ENCODE measurements around the gene PEX14.

Gene PEX14

DNA sequence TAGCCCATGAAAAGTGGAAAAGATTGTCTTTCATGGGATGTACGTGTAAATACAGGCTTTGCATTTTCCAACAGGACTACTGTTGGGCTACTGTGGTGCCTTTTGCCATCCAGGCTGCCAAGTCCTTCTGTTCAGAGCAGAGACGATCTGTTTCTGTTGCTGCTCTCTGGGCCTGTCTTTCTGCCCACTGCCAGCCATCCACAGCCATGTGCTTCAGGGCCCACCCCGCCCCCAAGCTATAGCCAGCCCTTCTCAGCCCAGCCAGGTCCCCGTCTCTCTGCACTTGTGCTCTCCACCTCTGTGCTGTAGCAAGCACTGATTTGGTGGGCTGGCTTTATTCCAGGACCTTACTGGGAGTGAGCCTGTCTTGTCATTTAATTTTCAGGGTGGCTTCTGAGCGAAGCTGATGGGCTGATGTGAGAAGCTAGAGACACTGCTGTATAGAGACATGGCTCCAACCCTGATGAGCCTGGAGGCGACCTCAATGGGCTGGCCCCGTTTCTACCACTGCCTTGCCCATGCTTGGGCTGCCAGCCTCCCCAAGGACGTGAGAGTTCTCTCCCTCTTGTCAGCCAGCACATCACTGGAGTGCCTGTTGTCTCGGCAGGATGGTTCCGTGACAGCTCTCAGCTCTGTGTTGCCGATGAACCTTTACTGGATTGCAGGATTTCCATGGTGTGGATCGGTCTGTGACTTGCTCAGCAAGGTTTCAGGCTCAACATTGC, 137.8 kb downstream of the PEX14 start:
- no peak for DNase-seq
- Histone ChIP-seq H3K27me3 (ENCODE audit: insufficient read depth, low read depth, severe bottlenecking) (no peaks in the 10 kb centered on the region), H3K27ac (no peak overlapping the region), H3K4me3 (ENCODE audit: low read depth, low read length) (no peak overlapping the region), H3K9me3 (ENCODE audit: severe bottlenecking) (no peaks in the 10 kb centered on the region), H3K36me3 (no peaks in the 10 kb centered on the region)
- TF ChIP-seq, protein P1, sequence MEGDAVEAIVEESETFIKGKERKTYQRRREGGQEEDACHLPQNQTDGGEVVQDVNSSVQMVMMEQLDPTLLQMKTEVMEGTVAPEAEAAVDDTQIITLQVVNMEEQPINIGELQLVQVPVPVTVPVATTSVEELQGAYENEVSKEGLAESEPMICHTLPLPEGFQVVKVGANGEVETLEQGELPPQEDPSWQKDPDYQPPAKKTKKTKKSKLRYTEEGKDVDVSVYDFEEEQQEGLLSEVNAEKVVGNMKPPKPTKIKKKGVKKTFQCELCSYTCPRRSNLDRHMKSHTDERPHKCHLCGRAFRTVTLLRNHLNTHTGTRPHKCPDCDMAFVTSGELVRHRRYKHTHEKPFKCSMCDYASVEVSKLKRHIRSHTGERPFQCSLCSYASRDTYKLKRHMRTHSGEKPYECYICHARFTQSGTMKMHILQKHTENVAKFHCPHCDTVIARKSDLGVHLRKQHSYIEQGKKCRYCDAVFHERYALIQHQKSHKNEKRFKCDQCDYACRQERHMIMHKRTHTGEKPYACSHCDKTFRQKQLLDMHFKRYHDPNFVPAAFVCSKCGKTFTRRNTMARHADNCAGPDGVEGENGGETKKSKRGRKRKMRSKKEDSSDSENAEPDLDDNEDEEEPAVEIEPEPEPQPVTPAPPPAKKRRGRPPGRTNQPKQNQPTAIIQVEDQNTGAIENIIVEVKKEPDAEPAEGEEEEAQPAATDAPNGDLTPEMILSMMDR (IDR thresholded peaks at IDR 0.05; ENCODE audit: low read depth, low read length): no peak

DNA sequence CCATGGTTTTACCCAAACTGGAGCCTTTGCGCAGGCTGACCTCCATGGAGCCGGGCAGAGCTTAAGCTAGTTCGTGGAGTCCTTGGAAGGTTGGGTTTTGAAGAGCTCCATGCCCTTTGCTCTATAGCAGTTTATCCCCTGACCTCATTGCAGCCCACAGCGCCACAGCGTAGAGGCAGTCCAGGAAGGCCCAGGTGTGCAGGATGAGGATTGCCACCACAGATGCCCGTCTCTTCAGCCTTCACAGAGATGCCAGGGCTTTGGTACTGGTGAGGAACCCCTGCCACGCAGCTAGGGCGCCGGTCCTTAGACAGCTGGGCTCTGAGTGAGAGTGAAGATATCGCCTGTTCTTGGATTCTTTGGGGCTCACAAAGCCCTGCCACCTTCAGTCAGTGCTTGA, 138.6 kb downstream of the PEX14 start:
- no peak overlapping the region for H3K27ac ChIP-seq
- no peaks in the 10 kb centered on the region for H3K36me3 ChIP-seq
- no peaks in the 10 kb centered on the region for H3K9me3 ChIP-seq (ENCODE audit: severe bottlenecking)
- TF ChIP-seq, protein P1 (IDR thresholded peaks at IDR 0.05; ENCODE audit: low read depth, low read length): no peak
- no peak overlapping the region for H3K4me3 ChIP-seq (ENCODE audit: low read depth, low read length)
- no peak for DNase-seq
- no peaks in the 10 kb centered on the region for H3K27me3 ChIP-seq (ENCODE audit: insufficient read depth, low read depth, severe bottlenecking)

DNA sequence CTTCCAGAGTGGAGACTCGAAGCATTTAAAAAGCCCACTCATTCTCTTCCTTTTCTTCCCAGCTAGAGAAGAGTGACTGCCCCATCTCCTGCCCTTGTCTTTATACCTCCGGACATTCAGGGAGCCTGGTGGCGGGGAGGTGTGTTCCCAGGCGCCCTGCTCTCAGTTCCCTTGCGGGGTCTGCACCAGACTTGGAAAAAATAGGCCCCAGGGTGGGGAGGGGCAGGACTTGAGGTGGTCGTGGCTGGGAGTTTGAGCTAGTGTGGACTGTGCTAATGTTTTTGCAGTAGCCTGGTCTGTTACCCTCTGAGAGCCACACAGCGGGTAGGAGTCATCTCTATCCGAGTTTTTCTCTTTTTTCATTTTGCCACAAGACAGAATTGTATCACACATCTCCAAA, 139.1 kb downstream of the PEX14 start:
- no peak for DNase-seq
- no peak overlapping the region for H3K4me3 ChIP-seq (ENCODE audit: low read depth, low read length)
- no peak overlapping the region for H3K27ac ChIP-seq
- no peaks in the 10 kb centered on the region for H3K9me3 ChIP-seq (ENCODE audit: severe bottlenecking)
- no peaks in the 10 kb centered on the region for H3K27me3 ChIP-seq (ENCODE audit: insufficient read depth, low read depth, severe bottlenecking)
- TF ChIP-seq, protein P1 (IDR thresholded peaks at IDR 0.05; ENCODE audit: low read depth, low read length): no peak
- no peaks in the 10 kb centered on the region; the same call in 1 of the 2 replicates for H3K36me3 ChIP-seq

DNA sequence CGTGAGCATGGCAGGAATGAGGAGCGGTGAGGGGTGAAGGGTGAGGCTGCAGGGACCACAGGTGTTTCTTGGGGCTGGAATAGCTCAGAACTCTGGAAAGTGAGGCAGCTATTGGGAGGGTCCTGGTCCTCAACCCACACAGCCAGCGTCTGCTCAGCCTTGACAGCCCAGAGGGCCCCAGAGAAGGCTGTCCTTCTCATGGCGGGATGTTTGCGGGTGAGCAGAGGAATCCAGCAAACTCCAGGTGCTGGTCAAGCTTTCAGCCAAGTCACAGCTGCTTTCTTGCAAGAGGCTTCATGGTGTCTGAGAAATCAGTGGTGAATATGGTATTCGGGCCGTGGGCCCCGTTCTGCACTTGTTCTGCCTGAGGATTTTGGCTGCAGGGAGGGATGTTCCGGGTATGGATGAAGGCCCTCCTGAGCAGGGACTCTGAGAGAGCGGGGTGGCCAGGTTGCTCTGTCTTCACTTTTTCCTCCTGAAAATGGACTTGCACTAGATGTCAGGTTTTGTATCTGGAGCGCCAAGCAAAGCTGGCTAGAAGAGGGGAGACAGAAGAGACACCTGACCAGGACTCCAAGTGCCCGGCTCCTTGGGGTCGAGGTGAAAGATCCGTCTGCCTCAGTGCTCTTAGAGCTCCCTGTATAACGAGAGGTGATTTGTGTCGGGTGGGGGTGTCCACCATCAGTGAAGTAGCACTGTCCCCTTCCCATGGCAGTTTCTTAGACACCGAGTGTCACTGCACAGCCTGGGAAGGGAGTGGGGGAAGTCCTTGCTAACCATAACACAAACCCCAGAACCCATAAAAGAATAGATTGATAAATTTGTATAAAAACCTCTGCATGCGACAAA, 139.9 kb downstream of the PEX14 start:
- H3K4me3 ChIP-seq (ENCODE audit: low read depth, low read length): no peak overlapping the region
- no peaks in the 10 kb centered on the region for H3K9me3 ChIP-seq (ENCODE audit: severe bottlenecking)
- no peak for DNase-seq
- no peak overlapping the region for H3K27ac ChIP-seq
- no peaks in the 10 kb centered on the region for H3K27me3 ChIP-seq (ENCODE audit: insufficient read depth, low read depth, severe bottlenecking)
- no peaks in the 10 kb centered on the region; the same call in 1 of the 2 replicates for H3K36me3 ChIP-seq
- TF ChIP-seq, protein P1 (IDR thresholded peaks at IDR 0.05; ENCODE audit: low read depth, low read length): no peak

DNA sequence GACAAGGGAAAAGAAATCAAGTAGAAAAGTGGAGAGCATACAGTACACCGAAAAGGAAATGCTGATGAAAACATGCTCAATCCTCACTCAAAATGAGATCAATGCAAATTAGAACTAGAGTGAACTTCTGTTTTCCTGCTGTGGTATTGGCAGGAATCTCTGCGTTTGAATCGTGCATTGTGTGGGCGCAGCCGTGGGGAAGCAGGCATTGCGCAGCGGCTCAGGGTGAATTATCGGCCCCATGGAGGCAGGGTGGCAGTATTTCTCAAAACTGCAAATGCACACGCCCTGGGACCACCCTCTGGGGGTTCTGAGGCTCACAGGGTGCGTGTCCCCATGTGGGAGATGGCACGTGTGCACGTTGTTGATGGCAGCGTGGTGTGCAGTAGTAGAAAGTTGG, 140.6 kb downstream of the PEX14 start:
- Histone ChIP-seq H3K4me3 (ENCODE audit: low read depth, low read length) (no peak overlapping the region), H3K9me3 (ENCODE audit: severe bottlenecking) (no peaks in the 10 kb centered on the region), H3K27ac (no peak overlapping the region), H3K27me3 (ENCODE audit: insufficient read depth, low read depth, severe bottlenecking) (no peaks in the 10 kb centered on the region), H3K36me3 (no peaks in the 10 kb centered on the region; the same call in 1 of the 2 replicates)
- no peak for DNase-seq
- TF ChIP-seq, protein P1 (IDR thresholded peaks at IDR 0.05; ENCODE audit: low read depth, low read length): no peak
